Head of caudate nucleus (tissue), 42 donors: ENCODE data around the gene CPSF4L.
A peak's percentile ranks its signal among the peaks of the same experiment; 100 is the strongest.
"Not testable (repeated sequence)": the region's sequence is repeated elsewhere in the genome, so short reads cannot be mapped to it uniquely, and the experiment has no call there.

Source experiments
- DNase-seq, 42 donors: peaks; one replicate each; pipeline versions ENCODE4 v3.0.0 to v3.0.0-alpha.2; 2020 to 2021; ENCODE audit warnings: mixed read lengths in 7 of 42
- intact Hi-C: fragments of 100-400 bp; cut with DNase I; formaldehyde crosslinking; loops from one replicate; pipeline ENCODE4 v1.15.0; 2022

CPSF4L gene

DNA sequence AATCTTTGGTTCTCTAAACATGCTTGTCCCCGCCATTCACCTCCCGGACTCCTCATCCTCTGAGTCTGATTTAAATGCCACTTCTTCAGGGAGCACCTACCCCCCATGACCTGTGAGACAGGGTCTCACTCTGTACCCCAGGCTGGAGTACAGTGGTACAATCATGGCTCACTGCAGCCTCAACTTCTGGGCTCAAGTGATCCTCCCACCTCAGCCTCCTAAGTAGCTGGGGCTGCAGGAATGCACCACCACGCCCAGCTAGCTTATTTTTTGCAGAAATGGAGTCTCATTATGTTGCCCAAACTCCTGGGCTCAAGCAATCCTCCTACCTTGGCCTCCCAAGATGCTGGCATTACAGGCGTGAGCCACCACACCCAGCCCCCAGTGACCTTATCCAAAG, 12.8 kb upstream of the CPSF4L start:
- intact Hi-C loops: no loop called here
- DNase-seq: no peak

DNA sequence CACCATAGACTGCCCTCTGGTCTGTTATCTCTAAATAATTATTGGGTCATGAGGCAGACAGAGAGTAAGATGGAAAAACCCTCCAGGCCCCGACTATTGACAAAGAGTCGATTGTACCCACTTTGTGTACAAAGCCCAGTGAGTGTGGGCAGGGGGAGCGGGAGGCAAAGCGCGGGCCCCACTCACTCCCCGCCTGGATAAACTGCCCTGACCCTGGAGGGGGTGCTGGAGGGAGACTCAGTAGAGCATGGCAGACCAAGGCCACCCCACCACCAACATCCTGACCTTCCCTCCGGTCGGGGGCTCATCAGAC, 11.2 kb upstream of the CPSF4L start:
- DNase-seq: peak in 32 of 42 donors; percentile 23 to 81 (median 54)
- intact Hi-C loops: no loop called here

DNA sequence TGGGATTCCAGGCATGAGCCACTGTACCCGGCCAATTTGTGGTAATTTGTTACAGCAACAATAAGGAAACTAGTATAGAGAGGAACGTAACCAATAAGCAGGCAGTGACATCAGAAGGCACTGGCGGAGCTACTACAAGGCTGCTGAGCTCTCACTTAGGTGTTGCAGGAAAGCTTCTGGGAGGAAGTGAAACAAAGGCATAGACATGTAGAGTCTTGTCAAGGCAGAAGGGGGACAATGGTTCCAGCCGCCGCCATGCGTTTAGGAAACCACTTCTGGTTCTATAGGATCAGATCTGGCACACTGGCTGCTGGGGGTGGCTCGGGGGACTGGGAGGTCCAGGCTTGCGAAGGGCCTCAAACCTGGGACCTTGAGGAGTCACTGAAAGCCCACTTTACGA, 9.4 kb upstream of the CPSF4L start:
- intact Hi-C loops: no loop called here

DNA sequence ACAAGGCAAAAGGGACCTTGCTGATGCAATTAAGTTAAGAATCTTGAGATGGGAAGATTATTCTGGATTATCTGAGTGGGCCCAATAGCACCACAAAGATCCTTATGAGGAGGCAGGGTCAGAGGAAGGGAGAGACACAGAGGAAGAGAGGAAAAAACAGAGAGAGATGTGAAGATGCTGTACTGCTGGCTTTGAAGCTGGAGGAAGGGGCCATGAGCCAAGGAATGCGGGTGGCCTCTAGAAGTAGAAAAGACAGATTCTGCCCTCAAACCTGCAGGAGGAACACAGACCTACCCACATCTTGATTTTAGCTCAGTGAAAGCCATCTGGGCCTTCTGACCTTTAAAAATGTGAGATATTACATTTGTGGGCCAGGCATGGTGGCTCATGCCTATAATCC, 8.1 kb upstream of the CPSF4L start:
- intact Hi-C loops: no loop called here
- no peak for DNase-seq

More for the DNA sequence above, 9.4 kb upstream of the CPSF4L start:
- no peak for DNase-seq

DNA sequence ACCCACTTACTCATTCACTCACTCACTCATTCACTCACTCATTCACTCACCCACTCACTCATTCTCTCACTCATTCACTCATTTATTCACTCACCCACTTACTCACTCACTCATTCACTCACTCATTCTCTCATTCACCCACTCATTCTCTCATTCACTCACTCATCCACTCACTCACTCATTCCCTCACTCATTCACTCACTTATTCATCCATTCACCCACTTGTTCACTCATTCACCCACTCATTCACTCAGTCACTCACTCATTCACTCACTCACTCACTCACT, 7.6 kb upstream of the CPSF4L start:
- no peak for DNase-seq
- intact Hi-C loops: no loop called here

DNA sequence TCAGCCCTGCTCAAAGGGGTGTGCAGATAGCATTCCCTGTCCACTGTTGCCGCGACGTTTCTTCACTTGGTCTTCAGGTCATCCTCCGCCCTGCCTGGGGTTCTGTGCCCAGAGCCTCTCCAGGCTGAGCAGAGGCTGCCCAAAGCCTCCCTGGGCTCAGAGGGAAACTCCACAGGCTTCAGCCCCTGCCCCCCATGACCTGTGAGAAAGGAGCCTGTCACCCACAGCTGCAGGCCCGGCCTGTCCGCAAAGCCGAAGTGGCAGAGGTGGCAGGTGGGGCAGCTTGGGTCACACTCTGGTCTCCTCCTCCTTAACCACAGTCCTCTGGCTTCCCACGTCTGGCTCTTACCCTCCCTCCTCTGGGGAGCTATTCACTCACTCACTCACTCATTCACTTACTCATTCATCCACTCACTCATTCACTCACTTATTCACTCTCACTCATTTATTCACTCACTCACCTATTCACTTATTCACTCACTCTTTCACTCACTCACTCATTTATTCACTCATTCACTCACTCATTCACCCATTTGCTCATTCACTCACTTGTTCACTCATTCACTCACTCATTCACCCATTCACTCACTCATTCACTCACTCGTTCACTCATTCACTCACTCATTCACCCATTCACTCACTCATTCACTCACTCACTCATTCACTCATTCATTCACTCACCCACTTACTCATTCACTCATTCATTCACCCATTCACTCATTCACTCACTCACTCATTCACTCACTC, 7.1 kb upstream of the CPSF4L start:
- intact Hi-C loops: no loop called here
- DNase-seq: no peak

DNA sequence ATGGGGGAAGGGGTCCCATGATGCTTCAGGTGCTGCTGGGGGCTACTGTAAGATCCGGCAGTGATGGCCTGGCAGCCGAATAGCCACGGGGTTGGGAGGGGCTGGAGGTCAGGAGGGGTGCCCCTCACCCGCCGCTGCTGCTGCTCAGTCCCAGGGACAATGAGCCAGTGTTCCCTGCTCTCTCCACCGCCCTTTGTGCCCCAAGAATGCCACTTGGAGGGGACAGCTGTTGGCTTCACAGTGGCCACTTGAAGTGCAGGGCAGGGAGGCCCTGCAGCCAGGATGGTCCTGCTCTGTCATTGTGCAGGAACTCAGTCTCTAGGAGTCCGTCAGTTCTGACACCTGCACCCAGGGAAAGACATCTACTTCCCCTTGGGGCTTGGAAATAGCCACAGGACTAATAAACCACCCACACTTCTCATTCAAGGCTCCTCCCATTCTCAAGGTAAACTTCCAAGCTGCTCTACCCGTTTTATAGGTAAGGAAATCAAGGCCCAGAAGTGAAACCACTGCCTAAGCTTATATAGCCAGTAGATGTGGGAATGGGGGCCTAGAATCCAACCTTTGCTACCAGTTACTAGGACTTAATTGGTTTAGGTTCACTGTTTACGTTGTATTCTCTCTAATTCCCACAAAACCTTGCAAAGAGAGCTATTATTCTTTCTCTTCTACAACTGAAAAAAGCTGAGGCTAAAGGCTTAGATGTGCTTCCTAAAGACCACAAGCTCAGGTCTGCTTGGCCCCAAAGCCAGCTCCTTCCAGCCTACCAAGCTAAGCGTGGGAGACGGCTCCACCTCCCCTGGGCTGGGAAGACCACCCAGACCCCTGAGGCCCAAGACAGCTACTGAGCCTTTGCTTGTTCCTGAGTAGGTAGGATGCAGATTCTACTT, 6.2 kb upstream of the CPSF4L start:
- intact Hi-C loops: no loop called here
- peak; percentile 54 to 92 (median 82) for DNase-seq

DNA sequence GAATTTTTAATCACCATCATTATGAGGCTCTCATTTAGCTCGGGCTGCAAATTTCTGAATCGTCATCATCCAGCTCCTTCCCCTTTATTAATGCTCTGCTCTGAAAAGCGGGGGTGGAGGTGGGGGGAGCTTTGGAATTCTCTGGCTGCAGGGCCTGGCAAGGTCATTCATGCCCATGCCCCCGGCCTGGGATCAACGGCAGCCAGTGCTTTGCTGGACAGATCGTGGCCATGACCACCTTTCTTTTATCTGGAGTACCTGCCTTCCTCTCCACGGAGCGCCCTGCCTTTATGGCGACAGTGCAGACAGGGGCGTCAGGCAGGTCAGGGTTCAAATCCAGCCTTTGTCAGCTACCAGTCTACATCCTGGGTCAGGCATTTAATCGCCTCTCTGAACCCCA, 5.1 kb upstream of the CPSF4L start:
- intact Hi-C loops: no loop called here
- DNase-seq: no peak

DNA sequence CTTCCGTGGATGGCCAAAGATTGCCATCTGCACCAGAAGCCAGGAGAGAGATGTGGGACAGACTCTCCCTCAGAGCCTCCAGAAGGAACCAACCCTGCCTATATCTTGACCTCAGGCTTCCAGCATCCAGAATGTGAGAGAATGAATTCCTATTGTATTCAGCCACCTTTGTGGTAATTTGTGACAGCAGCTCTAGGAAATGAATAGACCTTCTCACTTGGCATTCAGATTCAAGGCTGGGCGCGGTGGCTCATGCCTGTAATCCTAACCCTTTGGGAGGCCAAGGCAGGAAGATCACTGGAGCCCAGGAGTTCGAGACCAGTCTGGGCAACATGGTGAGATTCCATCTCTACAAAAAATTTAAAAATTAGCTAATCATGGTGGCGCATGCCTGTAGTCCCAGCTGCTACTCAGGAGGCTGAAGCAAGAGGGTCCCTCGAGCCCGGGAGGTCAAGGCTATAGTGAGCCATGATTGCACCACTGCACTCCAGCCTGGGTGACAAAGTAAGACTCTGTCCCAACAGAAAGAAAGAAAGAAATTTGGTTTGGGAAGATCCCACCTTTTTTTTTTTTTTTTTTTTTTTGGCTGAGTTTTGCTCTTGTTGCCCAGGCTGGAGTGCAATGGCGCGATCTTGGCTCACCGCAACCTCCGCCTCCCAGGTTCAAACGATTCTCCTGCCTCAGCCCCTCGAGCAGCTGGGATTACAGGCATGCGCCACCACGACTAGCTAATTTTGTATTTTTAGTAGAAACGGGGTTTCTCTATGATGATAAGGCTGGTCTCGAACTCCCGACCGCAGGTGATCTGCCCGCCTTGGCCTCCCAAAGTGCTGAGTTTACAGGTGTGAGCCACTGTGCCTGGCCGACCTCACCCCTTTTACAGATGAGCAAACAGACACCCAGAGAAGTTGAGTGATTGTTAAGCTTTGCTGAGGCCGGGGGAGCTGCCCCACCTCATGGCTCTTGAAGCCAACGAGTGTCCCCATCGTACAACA, 4.3 kb upstream of the CPSF4L start:
- DNase-seq: no peak
- intact Hi-C loops: no loop called here

DNA sequence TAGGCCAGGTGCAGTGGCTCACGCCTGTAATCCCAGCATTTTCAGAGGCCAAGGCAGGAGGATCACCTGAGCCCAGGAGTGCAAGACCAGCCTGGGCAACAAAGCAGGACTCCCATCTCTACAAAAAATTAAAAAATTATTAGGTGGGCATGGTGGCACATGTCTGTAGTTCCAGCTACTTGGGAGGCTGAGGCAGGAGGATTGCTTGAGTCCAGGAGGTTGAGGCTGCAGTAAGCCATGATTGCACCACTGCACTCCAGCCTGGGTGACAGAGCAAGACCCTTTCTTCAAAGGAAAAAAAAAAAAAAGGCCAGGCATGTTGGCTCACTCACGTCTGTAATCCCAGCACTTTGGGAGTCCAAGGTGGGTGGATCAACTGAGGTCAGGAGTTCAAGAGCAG, 2.8 kb upstream of the CPSF4L start:
- DNase-seq: not testable (repeated sequence)

DNA sequence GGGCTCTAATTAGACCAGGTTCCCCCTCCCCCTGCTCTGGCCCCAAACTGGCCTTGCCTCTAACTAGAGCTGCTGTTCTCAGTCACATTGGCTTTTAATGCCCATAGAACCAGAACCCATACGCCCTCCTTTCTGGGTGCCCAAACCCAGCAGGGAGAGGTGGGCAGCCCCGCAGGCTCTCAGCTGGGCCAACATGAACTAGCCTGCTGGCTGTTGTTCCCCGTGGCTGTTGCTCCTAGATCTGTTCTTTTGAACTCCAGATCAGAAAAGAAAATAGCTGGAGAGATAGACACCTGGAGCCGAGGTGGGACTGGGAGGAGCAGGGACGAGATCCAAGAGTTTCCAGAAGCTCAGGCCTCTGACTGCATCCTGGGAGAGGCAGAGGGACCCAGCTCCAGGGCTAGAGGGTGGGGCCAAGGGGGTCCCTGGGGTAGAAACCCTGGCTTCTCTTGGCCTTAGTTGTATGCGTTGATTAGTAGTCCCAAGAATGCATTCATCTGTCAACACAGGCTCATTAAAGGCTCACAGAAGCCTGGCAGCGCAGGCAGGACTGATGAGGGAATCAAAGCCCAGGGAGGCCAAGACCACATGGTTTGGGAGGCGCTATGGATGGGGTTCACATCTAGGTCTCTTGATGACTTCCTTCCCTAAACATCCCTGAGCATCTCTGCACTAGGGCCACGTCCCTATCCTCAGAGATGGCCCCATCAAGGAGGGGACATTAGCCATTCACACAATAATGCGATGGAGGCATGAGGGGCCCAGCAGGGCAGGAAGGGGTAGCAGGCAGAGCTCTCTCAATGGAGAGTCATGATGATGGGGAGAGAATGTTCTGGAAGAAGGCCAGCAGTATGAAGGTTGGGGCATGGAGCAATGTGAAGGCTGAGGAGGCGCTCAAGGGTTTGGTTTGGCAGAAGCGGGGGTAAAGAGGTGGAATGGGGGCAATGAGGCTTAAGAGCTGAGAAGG, 1.3 kb upstream of the CPSF4L start:
- intact Hi-C loops: no loop called here
- DNase-seq: peak in 5 of 42 donors; percentile 16 to 52 (median 45)

More for the DNA sequence above, 2.8 kb upstream of the CPSF4L start:
- intact Hi-C loops: not testable (repeated sequence)

DNA sequence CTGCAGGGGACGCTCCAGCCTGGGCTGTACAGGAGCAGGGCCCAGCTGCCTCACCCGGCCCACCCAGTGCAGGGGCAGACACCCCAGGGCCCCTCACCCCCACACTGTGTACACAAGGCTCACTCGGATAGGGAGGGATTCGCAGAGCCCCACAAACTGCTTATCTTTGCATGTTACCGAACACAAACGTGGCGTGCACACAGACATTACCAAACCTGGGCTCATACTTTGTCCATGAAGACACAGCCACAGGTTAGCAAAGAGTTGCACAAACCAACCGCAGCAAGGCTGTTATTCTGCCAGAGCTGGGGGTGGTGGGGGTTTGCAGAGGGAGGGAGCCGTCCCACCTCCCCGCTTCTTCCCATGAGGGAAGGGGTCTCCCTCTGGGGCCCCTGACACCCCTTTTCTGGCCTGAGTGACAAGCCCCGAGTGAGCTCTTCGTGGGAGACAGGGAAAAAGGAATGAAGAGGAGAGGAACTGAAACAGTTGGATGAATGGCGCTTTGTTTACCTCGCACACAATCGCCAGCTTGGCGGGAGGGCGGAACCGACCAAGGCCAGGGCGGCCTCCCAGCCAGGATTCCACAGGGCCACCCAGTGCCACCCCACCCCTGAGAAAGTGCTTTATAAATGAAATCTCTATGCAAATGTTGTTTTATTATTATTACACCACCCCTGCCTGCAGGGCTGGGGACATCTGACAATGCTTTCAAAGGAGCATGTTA, 434 bp upstream of the CPSF4L start:
- peak; percentile 60 to 89 (median 77) for DNase-seq
- intact Hi-C loops: no loop called here

DNA sequence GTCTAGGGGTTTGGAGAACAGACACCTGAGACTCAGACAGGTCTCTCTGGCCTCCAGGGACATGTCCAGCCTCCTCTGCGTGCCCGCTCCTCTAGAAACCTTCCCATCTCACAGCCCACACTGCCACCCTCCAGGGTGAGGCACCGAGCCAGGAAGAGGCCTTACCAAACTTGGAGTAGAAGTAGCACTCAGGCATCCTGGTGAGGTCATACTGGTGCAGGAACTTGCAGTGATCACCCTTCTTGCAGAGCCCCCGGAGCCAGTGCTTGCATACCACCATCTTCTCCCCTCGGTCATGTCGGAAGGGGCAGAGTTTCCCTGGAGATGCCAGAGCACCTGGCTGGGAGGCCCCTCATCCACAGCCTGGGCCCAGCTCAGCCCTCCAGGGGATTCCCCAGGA, 4.2 kb downstream of the CPSF4L start:
- peak in 3 of 42 donors; percentile 9 to 18 (median 10) for DNase-seq

DNA sequence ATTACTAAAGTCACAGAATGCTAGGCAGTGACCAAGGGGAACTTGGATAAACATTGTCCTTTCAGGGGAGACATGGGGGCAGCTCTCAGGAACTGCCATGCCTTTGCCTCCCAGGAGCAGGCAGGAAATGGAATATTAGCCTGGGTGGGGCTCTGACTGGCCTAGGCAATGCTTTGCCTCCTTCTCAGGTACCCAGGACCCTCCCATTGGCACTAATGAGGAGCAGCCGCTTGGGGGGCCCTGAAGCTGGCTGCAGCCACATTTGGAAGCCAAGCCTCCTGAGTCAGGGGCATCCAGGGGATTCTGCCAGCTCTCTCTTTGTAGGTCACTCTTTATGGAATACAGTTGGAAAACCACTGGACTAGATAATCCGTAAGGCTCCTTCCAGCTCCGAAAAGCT, 5.5 kb downstream of the CPSF4L start:
- peak in 2 of 42 donors; percentile 14 to 19 for DNase-seq
- intact Hi-C loops: loop anchor here (1.0 kb wide), 1 partner anchor 114 kb away; no protein-coding TSS in a partner anchor

More for the DNA sequence above, 4.2 kb downstream of the CPSF4L start:
- intact Hi-C loops: no loop called here

DNA sequence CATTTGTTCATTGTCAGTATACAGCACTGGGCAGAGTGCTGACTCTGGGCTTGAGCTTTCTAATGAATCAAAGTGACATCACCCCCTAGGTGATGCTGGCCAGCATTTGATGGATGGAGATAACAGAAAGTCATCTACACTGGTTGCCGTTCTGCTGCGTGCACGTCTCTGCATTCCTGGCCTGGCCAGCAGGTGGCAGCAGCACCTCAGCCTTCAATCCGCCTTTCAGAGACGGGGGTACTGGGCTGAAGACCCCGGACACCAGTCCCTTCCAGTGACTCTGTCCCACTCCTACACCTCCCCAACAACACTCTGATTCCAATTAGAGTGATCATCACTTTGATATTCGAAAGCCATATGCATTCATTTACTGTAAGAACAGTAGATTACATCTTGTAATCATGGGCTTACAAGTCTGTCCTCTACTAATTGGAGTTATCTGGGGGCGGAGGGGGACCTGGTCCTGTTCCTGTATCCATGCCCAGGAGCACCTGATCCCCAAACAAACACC, 6.0 kb downstream of the CPSF4L start:
- intact Hi-C loops: loop anchor here (1.0 kb wide), 1 partner anchor 115 kb away; no protein-coding TSS in a partner anchor
- DNase-seq: peak; percentile 33 to 88 (median 73)

DNA sequence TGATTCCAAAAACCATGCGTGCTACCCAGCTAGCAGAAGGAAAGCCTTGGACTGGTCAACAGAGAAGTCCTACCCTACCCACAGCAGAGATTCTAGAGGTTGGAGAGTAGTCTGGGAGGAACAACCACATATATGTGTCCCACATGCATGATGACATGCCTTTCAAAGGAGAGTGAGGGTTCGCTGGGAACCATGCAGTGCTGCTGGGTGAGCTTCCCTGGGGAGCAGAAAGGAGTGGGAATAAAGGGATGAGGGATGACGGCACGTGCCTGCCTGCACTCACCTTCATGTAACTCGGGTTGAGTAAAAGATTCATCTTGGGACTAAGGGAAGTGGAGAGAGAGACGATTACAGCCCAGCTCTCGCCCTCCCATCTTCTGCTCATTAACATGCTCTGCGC, 9.8 kb downstream of the CPSF4L start:
- peak in 1 of 42 donors; percentile 2 for DNase-seq
- intact Hi-C loops: no loop called here
